GM19023 (cell line): ENCODE measurements around the gene ZDHHC13.

Source experiments
- ATAC-seq: cut with Tn5 transposase; IDR thresholded peaks from one replicate; pipeline ENCODE4 v1.9.1; 2021; ENCODE audit warnings: mild to moderate bottlenecking, moderate library complexity; ENCODE audit not compliant: unreplicated experiment

ZDHHC13 gene

GRCh38 chr11:19164230-19164855, 47.4 kb downstream of the ZDHHC13 start:
- no peak for ATAC-seq

- no peak for ATAC-seq
Measured at GRCh38 chr11:19164881-19165280, 47.9 kb downstream of the ZDHHC13 start.

- ATAC-seq = no peak
Measured at GRCh38 chr11:19168090-19168489, 51.1 kb downstream of the ZDHHC13 start.

- ATAC-seq = no peak
Measured at GRCh38 chr11:19173004-19173689, 56.2 kb downstream of the ZDHHC13 start.

GRCh38 chr11:19173964-19174638, 57.1 kb downstream of the ZDHHC13 start:
- ATAC-seq = no peak

GRCh38 chr11:19176629-19177186, 59.7 kb downstream of the ZDHHC13 start:
- no peak for ATAC-seq

- ATAC-seq = no peak
Measured at GRCh38 chr11:19181531-19182261, 64.7 kb downstream of the ZDHHC13 start.

GRCh38 chr11:19183646-19184045, 66.7 kb downstream of the ZDHHC13 start:
- no peak for ATAC-seq

GRCh38 chr11:19185036-19185435, 68.1 kb downstream of the ZDHHC13 start:
- ATAC-seq = no peak

GRCh38 chr11:19185516-19186052, 68.6 kb downstream of the ZDHHC13 start:
- no peak for ATAC-seq

GRCh38 chr11:19187114-19187832, 70.3 kb downstream of the ZDHHC13 start:
- no peak for ATAC-seq

- no peak for ATAC-seq
Measured at GRCh38 chr11:19187833-19188258, 70.9 kb downstream of the ZDHHC13 start.

- no peak for ATAC-seq
Measured at GRCh38 chr11:19191530-19192169, 74.7 kb downstream of the ZDHHC13 start.

- no peak for ATAC-seq
Measured at GRCh38 chr11:19193916-19194315, 76.9 kb downstream of the ZDHHC13 start.

GRCh38 chr11:19194620-19195308, 77.8 kb downstream of the ZDHHC13 start:
- ATAC-seq = no peak

GRCh38 chr11:19196432-19196831, 79.5 kb downstream of the ZDHHC13 start:
- ATAC-seq = no peak

- ATAC-seq = no peak
Measured at GRCh38 chr11:19199048-19199447, 82.1 kb downstream of the ZDHHC13 start.

- ATAC-seq = no peak
Measured at GRCh38 chr11:19199771-19200170, 82.8 kb downstream of the ZDHHC13 start.
